Measurements from ENCODE around the gene VAV3.

Gene VAV3

GRCh38 chr1:107795441-107795840 is 169.5 kb downstream of the VAV3 start:
- TF ChIP-seq, protein P1, sequence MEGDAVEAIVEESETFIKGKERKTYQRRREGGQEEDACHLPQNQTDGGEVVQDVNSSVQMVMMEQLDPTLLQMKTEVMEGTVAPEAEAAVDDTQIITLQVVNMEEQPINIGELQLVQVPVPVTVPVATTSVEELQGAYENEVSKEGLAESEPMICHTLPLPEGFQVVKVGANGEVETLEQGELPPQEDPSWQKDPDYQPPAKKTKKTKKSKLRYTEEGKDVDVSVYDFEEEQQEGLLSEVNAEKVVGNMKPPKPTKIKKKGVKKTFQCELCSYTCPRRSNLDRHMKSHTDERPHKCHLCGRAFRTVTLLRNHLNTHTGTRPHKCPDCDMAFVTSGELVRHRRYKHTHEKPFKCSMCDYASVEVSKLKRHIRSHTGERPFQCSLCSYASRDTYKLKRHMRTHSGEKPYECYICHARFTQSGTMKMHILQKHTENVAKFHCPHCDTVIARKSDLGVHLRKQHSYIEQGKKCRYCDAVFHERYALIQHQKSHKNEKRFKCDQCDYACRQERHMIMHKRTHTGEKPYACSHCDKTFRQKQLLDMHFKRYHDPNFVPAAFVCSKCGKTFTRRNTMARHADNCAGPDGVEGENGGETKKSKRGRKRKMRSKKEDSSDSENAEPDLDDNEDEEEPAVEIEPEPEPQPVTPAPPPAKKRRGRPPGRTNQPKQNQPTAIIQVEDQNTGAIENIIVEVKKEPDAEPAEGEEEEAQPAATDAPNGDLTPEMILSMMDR (IDR thresholded peaks at IDR 0.05; ENCODE audit: control insufficient read depth, extremely low read depth, insufficient read depth), result no peak
- H3K4me3 ChIP-seq (ENCODE audit: low read depth, low read length), result no peak overlapping the region
- no peak for DNase-seq (ENCODE audit: low read depth)

DNA sequence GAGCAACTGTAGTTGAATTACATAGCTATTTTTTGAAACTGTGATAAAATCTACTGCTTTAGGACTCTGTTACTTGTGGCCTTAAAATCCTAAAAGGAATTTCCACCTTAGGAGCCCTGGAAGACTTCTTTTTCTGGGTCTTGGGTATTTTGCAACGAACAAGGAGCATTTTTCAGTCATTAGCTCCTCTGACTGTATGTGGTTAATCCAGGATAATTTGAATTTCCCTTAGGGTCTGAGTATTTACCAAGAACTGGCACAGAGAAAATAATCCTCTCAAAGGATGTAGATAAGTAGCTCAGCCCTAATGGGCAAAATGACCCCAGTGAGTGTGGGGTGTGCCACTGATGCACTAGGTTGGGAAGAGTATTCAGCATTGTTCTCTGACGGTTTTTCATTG is 170.4 kb downstream of the VAV3 start:
- no peak for DNase-seq (ENCODE audit: low read depth)
- TF ChIP-seq, protein P1 (IDR thresholded peaks at IDR 0.05; ENCODE audit: control insufficient read depth, extremely low read depth, insufficient read depth), result no peak
- no peak overlapping the region for H3K4me3 ChIP-seq (ENCODE audit: low read depth, low read length)

GRCh38 chr1:107793896-107794453 is 171.0 kb downstream of the VAV3 start:
- TF ChIP-seq, protein P1 (IDR thresholded peaks at IDR 0.05; ENCODE audit: control insufficient read depth, extremely low read depth, insufficient read depth), result no peak
- H3K4me3 ChIP-seq (ENCODE audit: low read depth, low read length), result no peak overlapping the region
- no peak for DNase-seq (ENCODE audit: low read depth)

- no peak overlapping the region for H3K4me3 ChIP-seq (ENCODE audit: low read depth, low read length)
- no peak for DNase-seq (ENCODE audit: low read depth)
- TF ChIP-seq, protein P1 (IDR thresholded peaks at IDR 0.05; ENCODE audit: control insufficient read depth, extremely low read depth, insufficient read depth), result no peak
Measured at GRCh38 chr1:107791348-107791747, 173.6 kb downstream of the VAV3 start.

GRCh38 chr1:107789817-107790524 is 175.0 kb downstream of the VAV3 start:
- no peak overlapping the region for H3K4me3 ChIP-seq (ENCODE audit: low read depth, low read length)
- TF ChIP-seq, protein P1 (IDR thresholded peaks at IDR 0.05; ENCODE audit: control insufficient read depth, extremely low read depth, insufficient read depth), result no peak
- DNase-seq (ENCODE audit: low read depth), result no peak

- no peak for DNase-seq (ENCODE audit: low read depth)
- TF ChIP-seq, protein P1 (IDR thresholded peaks at IDR 0.05; ENCODE audit: control insufficient read depth, extremely low read depth, insufficient read depth), result no peak
- H3K4me3 ChIP-seq (ENCODE audit: low read depth, low read length), result no peak overlapping the region
Measured at GRCh38 chr1:107788206-107789202, 176.5 kb downstream of the VAV3 start.

Data from LNCaP clone FGC (cell line).